GM10266 (cell line): ENCODE measurements around the gene CDS2.
A peak's percentile ranks its signal among the peaks of the same experiment; 100 is the strongest.
"Not testable (repeated sequence)": the region's sequence is repeated elsewhere in the genome, so short reads cannot be mapped to it uniquely, and the experiment has no call there.

Experiments used
- DNase-seq: peaks from one replicate; pipeline ENCODE4 v3.0.0; 2012; ENCODE audit errors: extremely low spot score
- CTCF ChIP-seq: IDR thresholded peaks from 2 replicates; pipeline ENCODE4 v1.5.1; 2012; ENCODE audit warnings: mild to moderate bottlenecking, low read depth; ENCODE audit not compliant: control insufficient read depth, insufficient read depth; ENCODE audit errors: missing control alignments

CDS2 gene

GRCh38 chr20:5091902-5092301 lies 34.9 kb upstream of the CDS2 start:
- TF ChIP-seq CTCF = no peak
- DNase-seq = no peak

- TF ChIP-seq CTCF = no peak
- DNase-seq = no peak
These were observed 34.0 kb upstream of the CDS2 start for GRCh38 chr20:5092765-5093339.

GRCh38 chr20:5095454-5095853 lies 31.4 kb upstream of the CDS2 start:
- DNase-seq = no peak
- TF ChIP-seq CTCF = no peak

GRCh38 chr20:5095931-5096330 lies 30.9 kb upstream of the CDS2 start:
- no peak for DNase-seq
- TF ChIP-seq CTCF = no peak

- DNase-seq = no peak
These were observed 30.3 kb upstream of the CDS2 start for GRCh38 chr20:5096463-5096862.

GRCh38 chr20:5099009-5099408 lies 27.8 kb upstream of the CDS2 start:
- DNase-seq = not testable (repeated sequence)

More at GRCh38 chr20:5096463-5096862, 30.3 kb upstream of the CDS2 start:
- no peak for TF ChIP-seq CTCF

- DNase-seq = not testable (repeated sequence)
These were observed 26.9 kb upstream of the CDS2 start for GRCh38 chr20:5099909-5100308.

- DNase-seq = peak; percentile 57
These were observed 26.0 kb upstream of the CDS2 start for GRCh38 chr20:5100684-5101347.

More at GRCh38 chr20:5100684-5101347, 26.0 kb upstream of the CDS2 start:
- peak; percentile 84 for TF ChIP-seq CTCF
